Cardiac muscle cell (in vitro differentiated cells and primary cell): Measurements from ENCODE around the gene KYAT1. TPM values are rescaled to one million over a fixed set of nuclear protein-coding genes. Genes with fewer than 3 reads are reported as not detected.

ENCODE experiments used
- DNase-seq, 2 donors: peaks; one replicate each; pipeline versions ENCODE4 v3.0.0 to v3.0.0-alpha.2; 2010 to 2017; ENCODE audit warnings: low read depth in 1 of 2, low spot score in 1 of 2
- H3K27ac ChIP-seq: fragments of 200-600 bp; sonication (generic); 2 replicates; pipeline ENCODE4 v1.5.1; 2016
- H3K27me3 ChIP-seq: fragments of 200-600 bp; sonication (generic); 2 replicates; pipeline ENCODE4 v1.6.0; 2016; ENCODE audit warnings: control low read depth
- H3K36me3 ChIP-seq: fragments of 200-600 bp; sonication (generic); 2 replicates; pipeline ENCODE4 v1.5.1; 2016; ENCODE audit warnings: control low read depth
- H3K4me1 ChIP-seq: fragments of 200-600 bp; sonication (generic); 2 replicates; pipeline ENCODE4 v1.8.1; 2017; ENCODE audit warnings: low read depth, mild to moderate bottlenecking, mixed run types
- H3K4me3 ChIP-seq: fragments of 200-600 bp; sonication (generic); 2 replicates; pipeline ENCODE4 v1.5.1; 2016; ENCODE audit warnings: mild to moderate bottlenecking
- H3K9me3 ChIP-seq: fragments of 200-600 bp; sonication (generic); 2 replicates; pipeline ENCODE4 v1.5.1; 2017; ENCODE audit warnings: low read depth, mild to moderate bottlenecking, control low read depth
- CTCF ChIP-seq: IDR thresholded peaks from 2 replicates; pipeline ENCODE4 v1.5.1; 2012; ENCODE audit warnings: low read depth, mild to moderate bottlenecking, low read length
- polyA plus RNA-seq: library from polyadenylated mRNA; unstranded; fragments of >200 nt; fragmentation: Nextera tagmentation; extraction: Ambion mirVana; gene quantifications from 2 replicates; pipeline ENCODE4 v1.2.1, GENCODE V29; 2016
- total RNA-seq: library from RNA; depleted of rRNA; stranded (reverse); fragments of >200 nt; gene quantifications from 2 replicates; pipeline ENCODE4 v1.2.3, GENCODE V29; 2016

The KYAT1 gene
- total and polyA plus RNA-seq, 2 experiments from 2014 or later: 23.3 to 36.9 TPM

GRCh38 chr9:128916745-128917144, 35.0 kb upstream of the KYAT1 start:
- no peaks in the 10 kb centered on the region for H3K9me3 ChIP-seq
- peaks cover 4% of the 10 kb centered on the region for H3K4me1 ChIP-seq
- H3K27me3 ChIP-seq: no peaks in the 10 kb centered on the region
- H3K4me3 ChIP-seq: no peak overlapping the region
- no peak for DNase-seq
- TF ChIP-seq CTCF: no peak
- peaks cover 2% of the 10 kb centered on the region for H3K36me3 ChIP-seq
- H3K27ac ChIP-seq: no peak overlapping the region

- Histone ChIP-seq H3K36me3 (peaks cover 2% of the 10 kb centered on the region), H3K9me3 (no peaks in the 10 kb centered on the region), H3K27ac (no peak overlapping the region), H3K27me3 (no peaks in the 10 kb centered on the region), H3K4me3 (no peak overlapping the region), H3K4me1 (peaks cover 9% of the 10 kb centered on the region)
- no peak for TF ChIP-seq CTCF
- no peak for DNase-seq
Measured at GRCh38 chr9:128916204-128916603, 34.5 kb upstream of the KYAT1 start.

- no peak overlapping the region for H3K4me3 ChIP-seq
- H3K27ac ChIP-seq: no peak overlapping the region
- no peak for DNase-seq
- H3K4me1 ChIP-seq: peaks cover 13% of the 10 kb centered on the region
- peaks cover 2% of the 10 kb centered on the region for H3K36me3 ChIP-seq
- H3K9me3 ChIP-seq: no peaks in the 10 kb centered on the region
- no peak for TF ChIP-seq CTCF
- H3K27me3 ChIP-seq: no peaks in the 10 kb centered on the region
Measured at GRCh38 chr9:128913995-128914772, 32.4 kb upstream of the KYAT1 start.

GRCh38 chr9:128913048-128913900, 31.5 kb upstream of the KYAT1 start:
- no peak for DNase-seq
- Histone ChIP-seq H3K27ac (no peak overlapping the region), H3K4me1 (peaks cover 13% of the 10 kb centered on the region), H3K27me3 (no peaks in the 10 kb centered on the region), H3K4me3 (no peak overlapping the region), H3K9me3 (no peaks in the 10 kb centered on the region), H3K36me3 (peaks cover 11% of the 10 kb centered on the region)
- TF ChIP-seq CTCF: no peak

GRCh38 chr9:128912270-128912853, 30.6 kb upstream of the KYAT1 start:
- H3K4me1 ChIP-seq: peaks cover 13% of the 10 kb centered on the region

More at GRCh38 chr9:128912270-128912853, 30.6 kb upstream of the KYAT1 start:
- H3K4me3 ChIP-seq: no peak overlapping the region
- no peaks in the 10 kb centered on the region for H3K9me3 ChIP-seq
- no peak for TF ChIP-seq CTCF
- peak in 1 of 2 donors; percentile 68 for DNase-seq
- no peaks in the 10 kb centered on the region for H3K27me3 ChIP-seq
- H3K36me3 ChIP-seq: peaks cover 13% of the 10 kb centered on the region
- H3K27ac ChIP-seq: peak overlapping the region; percentile 72
